IMR-90 (cell line): ENCODE measurements around the gene ADAP1.

Experiments
- CEBPB ChIP-seq: IDR thresholded peaks from 2 replicates; pipeline ENCODE4 v1.6.1; 2012; ENCODE audit warnings: low read depth, low read length, improper control_type of control experiment
- CTCF ChIP-seq: conservative IDR thresholded peaks from 2 replicates; pipeline ENCODE4 v1.5.1; 2012; ENCODE audit warnings: mild to moderate bottlenecking, low read depth, low read length, improper control_type of control experiment
- FOS ChIP-seq: fragments of 150-350 bp; IDR thresholded peaks from 2 replicates; pipeline ENCODE4 v1.6.1; 2016; ENCODE audit warnings: low read depth, low read length
- POLR2A ChIP-seq: IDR thresholded peaks from 2 replicates; pipeline ENCODE4 v1.6.1; 2012; ENCODE audit warnings: mild to moderate bottlenecking, low read depth, low read length
- RAD21 ChIP-seq: IDR thresholded peaks from 2 replicates; pipeline ENCODE4 v1.6.1; 2012; ENCODE audit warnings: low read length, improper control_type of control experiment
- RCOR1 ChIP-seq: IDR thresholded peaks from 2 replicates; pipeline ENCODE4 v1.6.1; 2012; ENCODE audit warnings: mild to moderate bottlenecking, low read length, improper control_type of control experiment; ENCODE audit not compliant: insufficient replicate concordance
- RFX5 ChIP-seq: IDR thresholded peaks from 2 replicates; pipeline ENCODE4 v1.8.0; 2012; ENCODE audit warnings: low read depth, mild to moderate bottlenecking, low read length, moderate library complexity
- USF2 ChIP-seq: fragments of 150-350 bp; IDR thresholded peaks from 2 replicates; pipeline ENCODE4 v1.6.1; 2017; ENCODE audit warnings: mild to moderate bottlenecking, antibody characterized with exemption, low read length, low read depth

GRCh38 chr7:947391-948210 lies 6.9 kb downstream of the ADAP1 start:
- TF ChIP-seq CTCF: no peak
- no peak for TF ChIP-seq POLR2A
- TF ChIP-seq FOS: no peak
- TF ChIP-seq RFX5: no peak
- TF ChIP-seq RAD21: no peak
- no peak for TF ChIP-seq USF2
- TF ChIP-seq CEBPB: no peak
- no peak for TF ChIP-seq RCOR1
